NCI-H748 (cell line): ENCODE measurements around the gene HS6ST1.
A peak's percentile ranks its signal among the peaks of the same experiment; 100 is the strongest.
"Not testable (repeated sequence)": the region's sequence is repeated elsewhere in the genome, so short reads cannot be mapped to it uniquely, and the experiment has no call there.

ENCODE experiments used
- DNase-seq: peaks from one replicate; lab custom pipeline; 2025; ENCODE audit not compliant: unreplicated experiment; lab: John Stamatoyannopoulos, UW

HS6ST1 gene

GRCh38 chr2:128269990-128270671, 48.5 kb downstream of the HS6ST1 start:
- no peak for DNase-seq

GRCh38 chr2:128269063-128269989, 49.3 kb downstream of the HS6ST1 start:
- DNase-seq, result no peak

GRCh38 chr2:128268611-128269010, 50.1 kb downstream of the HS6ST1 start:
- not testable (repeated sequence) for DNase-seq

GRCh38 chr2:128268145-128268544, 50.5 kb downstream of the HS6ST1 start:
- DNase-seq, result not testable (repeated sequence)

- not testable (repeated sequence) for DNase-seq
These were observed 51.0 kb downstream of the HS6ST1 start for GRCh38 chr2:128267649-128268048.

GRCh38 chr2:128267197-128267596, 51.5 kb downstream of the HS6ST1 start:
- not testable (repeated sequence) for DNase-seq

- DNase-seq, result not testable (repeated sequence)
These were observed 52.2 kb downstream of the HS6ST1 start for GRCh38 chr2:128266463-128266862.

- DNase-seq, result not testable (repeated sequence)
These were observed 53.1 kb downstream of the HS6ST1 start for GRCh38 chr2:128265608-128265993.

GRCh38 chr2:128264881-128265607, 53.6 kb downstream of the HS6ST1 start:
- no peak for DNase-seq

- DNase-seq, result no peak
These were observed 54.8 kb downstream of the HS6ST1 start for GRCh38 chr2:128263902-128264331.

GRCh38 chr2:128262315-128263253, 56.1 kb downstream of the HS6ST1 start:
- DNase-seq, result no peak

- DNase-seq, result peak; percentile 25
These were observed 57.2 kb downstream of the HS6ST1 start for GRCh38 chr2:128261245-128262128.

- DNase-seq, result no peak
These were observed 58.2 kb downstream of the HS6ST1 start for GRCh38 chr2:128260239-128261138.

- DNase-seq, result no peak
These were observed 59.1 kb downstream of the HS6ST1 start for GRCh38 chr2:128259585-128259984.

GRCh38 chr2:128258218-128258617, 60.5 kb downstream of the HS6ST1 start:
- DNase-seq, result no peak

GRCh38 chr2:128252501-128252900, 66.2 kb downstream of the HS6ST1 start:
- DNase-seq, result no peak

GRCh38 chr2:128252086-128252485, 66.6 kb downstream of the HS6ST1 start:
- DNase-seq, result not testable (repeated sequence)
